DND-41 (cell line): ENCODE results near the gene ACO2.
A peak's percentile ranks its signal among the peaks of the same experiment; 100 is the strongest.

Source experiments
- ATAC-seq: fragments of 200-7000 bp; cut with Tn5 transposase; 3 replicates; pipeline ENCODE4 v1.9.1; 2021; ENCODE audit warnings: low read depth; ENCODE audit not compliant: insufficient read depth
- DNase-seq: peaks from one replicate; pipeline ENCODE4 v3.0.0-alpha.2; 2020
- H2AFZ ChIP-seq: 2 replicates; pipeline ENCODE4 v1.6.0; 2012; ENCODE audit warnings: low read depth, low read length
- H3K27ac ChIP-seq: 2 replicates; pipeline ENCODE4 v1.5.1; 2012; ENCODE audit warnings: low read length, inconsistent platforms
- H3K27me3 ChIP-seq: fragments of 200-600 bp; sonication (generic); 2 replicates; pipeline ENCODE4 v1.6.0; 2012; ENCODE audit warnings: low read length, mild to moderate bottlenecking, inconsistent platforms; ENCODE audit not compliant: insufficient read depth, poor library complexity
- H3K36me3 ChIP-seq: 2 replicates; pipeline ENCODE4 v1.5.1; 2012; ENCODE audit warnings: low read length, inconsistent platforms; ENCODE audit not compliant: insufficient read depth
- H3K4me1 ChIP-seq: 2 replicates; pipeline ENCODE4 v1.5.1; 2012; ENCODE audit warnings: mild to moderate bottlenecking, low read length; ENCODE audit not compliant: insufficient read depth
- H3K4me2 ChIP-seq: 2 replicates; pipeline ENCODE4 v1.6.0; 2012; ENCODE audit warnings: mild to moderate bottlenecking, moderate library complexity, low read length, inconsistent platforms; ENCODE audit not compliant: insufficient read depth
- H3K4me3 ChIP-seq, 2 experiments: fragments of 200-600 bp in 1 of 2; shearing (Covaris generic) in 1 of 2; 2 replicates each; pipeline ENCODE4 v1.5.1; 2012 to 2016; ENCODE audit warnings: inconsistent platforms in 2 of 2, low read length in 2 of 2, mild to moderate bottlenecking in 2 of 2, low read depth in 1 of 2, moderate library complexity in 1 of 2
- H3K79me2 ChIP-seq: 2 replicates; pipeline ENCODE4 v1.6.0; 2012; ENCODE audit warnings: low read length, inconsistent platforms; ENCODE audit not compliant: insufficient read depth
- H3K9ac ChIP-seq: 2 replicates; pipeline ENCODE4 v1.6.0; 2012; ENCODE audit warnings: low read depth, mild to moderate bottlenecking, inconsistent platforms, low read length, moderate library complexity
- H3K9me3 ChIP-seq: 2 replicates; pipeline ENCODE4 v1.5.1; 2012; ENCODE audit warnings: low read length, moderate library complexity, mild to moderate bottlenecking, inconsistent platforms; ENCODE audit not compliant: insufficient read depth, severe bottlenecking
- H4K20me1 ChIP-seq: 2 replicates; pipeline ENCODE4 v1.6.0; 2012; ENCODE audit warnings: low read length; ENCODE audit not compliant: insufficient read depth
- EZH2 ChIP-seq: IDR thresholded peaks from 3 replicates; pipeline ENCODE4 v1.6.1; 2012; ENCODE audit warnings: borderline replicate concordance, low read depth, mild to moderate bottlenecking, moderate library complexity, low read length, inconsistent platforms; ENCODE audit not compliant: severe bottlenecking
- TF ChIP-seq, protein P1 (sequence below): IDR thresholded peaks from 2 replicates; pipeline ENCODE4 v1.5.1; 2012; ENCODE audit warnings: borderline replicate concordance, low read length, moderate library complexity, mild to moderate bottlenecking; ENCODE audit not compliant: poor library complexity, severe bottlenecking; ENCODE audit errors: extremely low read depth

ACO2 gene

DNA sequence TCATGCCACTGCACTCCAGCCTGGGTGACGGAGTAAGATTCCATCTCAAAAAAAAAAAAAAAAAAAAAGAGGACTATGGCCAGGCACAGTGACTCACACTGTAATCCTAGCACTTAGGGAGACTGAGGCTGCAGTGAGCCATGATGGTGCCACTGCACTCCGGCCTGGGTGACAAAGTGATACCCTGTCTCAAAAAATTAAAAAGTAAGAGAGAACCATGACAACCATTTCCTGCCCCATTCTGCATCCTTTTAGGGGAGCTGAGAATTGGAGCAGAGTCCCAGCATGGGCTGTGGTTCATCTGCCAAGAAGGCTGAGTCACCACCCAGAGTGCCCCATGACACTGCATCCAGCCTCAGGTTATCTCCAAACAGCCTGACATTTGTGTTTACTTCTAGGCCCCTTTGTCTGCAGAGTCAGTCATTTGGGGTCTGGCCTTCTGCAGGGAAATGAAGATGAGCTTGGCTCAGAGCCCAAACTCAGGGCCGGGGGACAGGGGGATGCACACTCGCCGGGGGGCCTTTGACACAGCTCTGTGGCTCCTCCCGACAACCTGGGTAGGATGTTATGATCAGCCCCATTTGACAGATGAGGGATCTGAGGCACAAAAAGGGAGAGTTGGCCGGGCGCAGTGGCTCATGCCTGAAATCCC, 96.6 kb downstream of the ACO2 start:
- DNase-seq (peak; percentile 18), ATAC-seq (peak; percentile 69)
- no peaks in the 10 kb centered on the region for H3K4me1 ChIP-seq
- H3K9me3 ChIP-seq, result no peaks in the 10 kb centered on the region
- H3K4me3 ChIP-seq, result no peak overlapping the region
- no peak overlapping the region for H2AFZ ChIP-seq
- H3K9ac ChIP-seq, result no peak overlapping the region
- H3K4me2 ChIP-seq, result no peak overlapping the region
- no peaks in the 10 kb centered on the region for H3K36me3 ChIP-seq
- no peak overlapping the region for H3K27ac ChIP-seq
- 0 out of 2 replicates have a peak, but pooled peaks cover 3% of the 10 kb centered on the region for H4K20me1 ChIP-seq
- TF ChIP-seq, protein P1, sequence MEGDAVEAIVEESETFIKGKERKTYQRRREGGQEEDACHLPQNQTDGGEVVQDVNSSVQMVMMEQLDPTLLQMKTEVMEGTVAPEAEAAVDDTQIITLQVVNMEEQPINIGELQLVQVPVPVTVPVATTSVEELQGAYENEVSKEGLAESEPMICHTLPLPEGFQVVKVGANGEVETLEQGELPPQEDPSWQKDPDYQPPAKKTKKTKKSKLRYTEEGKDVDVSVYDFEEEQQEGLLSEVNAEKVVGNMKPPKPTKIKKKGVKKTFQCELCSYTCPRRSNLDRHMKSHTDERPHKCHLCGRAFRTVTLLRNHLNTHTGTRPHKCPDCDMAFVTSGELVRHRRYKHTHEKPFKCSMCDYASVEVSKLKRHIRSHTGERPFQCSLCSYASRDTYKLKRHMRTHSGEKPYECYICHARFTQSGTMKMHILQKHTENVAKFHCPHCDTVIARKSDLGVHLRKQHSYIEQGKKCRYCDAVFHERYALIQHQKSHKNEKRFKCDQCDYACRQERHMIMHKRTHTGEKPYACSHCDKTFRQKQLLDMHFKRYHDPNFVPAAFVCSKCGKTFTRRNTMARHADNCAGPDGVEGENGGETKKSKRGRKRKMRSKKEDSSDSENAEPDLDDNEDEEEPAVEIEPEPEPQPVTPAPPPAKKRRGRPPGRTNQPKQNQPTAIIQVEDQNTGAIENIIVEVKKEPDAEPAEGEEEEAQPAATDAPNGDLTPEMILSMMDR, result no peak
- no peak for TF ChIP-seq EZH2
- H3K79me2 ChIP-seq, result no peaks in the 10 kb centered on the region
- H3K27me3 ChIP-seq, result peaks cover 13% of the 10 kb centered on the region

DNA sequence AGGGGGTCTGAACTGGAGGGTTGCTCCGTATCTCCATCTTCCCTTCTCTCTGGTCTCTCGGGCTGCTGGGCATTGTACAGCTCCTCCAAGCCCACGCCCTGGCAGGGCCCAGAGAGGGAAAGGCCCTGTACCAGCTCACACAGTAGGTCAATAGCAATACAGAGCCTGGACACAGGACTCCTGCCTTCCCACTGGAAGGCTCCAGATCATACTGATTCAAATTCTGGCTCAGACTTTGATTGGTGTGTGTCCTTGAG, 98.5 kb downstream of the ACO2 start:
- Histone ChIP-seq H3K4me2 (no peak overlapping the region), H3K27ac (no peak overlapping the region), H3K79me2 (no peaks in the 10 kb centered on the region), H3K9ac (no peak overlapping the region), H3K36me3 (no peaks in the 10 kb centered on the region), H3K9me3 (no peaks in the 10 kb centered on the region), H2AFZ (no peak overlapping the region), H4K20me1 (no peaks in the 10 kb centered on the region), H3K4me1 (no peaks in the 10 kb centered on the region), H3K27me3 (no peaks in the 10 kb centered on the region), H3K4me3 (no peak overlapping the region)
- TF ChIP-seq, protein P1, result no peak
- TF ChIP-seq EZH2, result no peak
- DNase-seq (no peak), ATAC-seq (no peak)

DNA sequence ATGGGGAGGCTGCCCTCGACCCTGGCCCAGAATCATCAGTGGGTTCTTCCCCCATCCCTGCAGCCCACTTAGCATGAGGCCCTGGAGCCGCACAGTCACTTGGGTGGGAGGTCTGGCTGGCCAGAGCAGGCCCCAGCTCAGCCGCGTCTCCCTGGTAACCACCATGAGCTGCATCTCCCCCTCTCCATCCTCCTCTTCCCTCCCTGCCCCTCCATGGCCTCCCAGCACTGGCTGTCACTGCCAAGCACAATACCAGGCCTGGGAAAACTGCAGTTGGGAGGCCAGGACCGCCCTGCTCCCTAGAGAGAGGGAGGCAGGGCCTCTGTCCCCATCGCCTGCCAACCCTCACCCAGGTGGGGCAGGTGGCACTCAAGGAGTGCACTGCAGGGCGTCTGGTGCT, 99.9 kb downstream of the ACO2 start:
- no peak overlapping the region for H3K9ac ChIP-seq
- no peaks in the 10 kb centered on the region for H3K79me2 ChIP-seq
- no peak for TF ChIP-seq EZH2
- TF ChIP-seq, protein P1, result no peak
- H3K36me3 ChIP-seq, result no peaks in the 10 kb centered on the region
- no peaks in the 10 kb centered on the region for H4K20me1 ChIP-seq
- H3K9me3 ChIP-seq, result no peaks in the 10 kb centered on the region
- DNase-seq (no peak), ATAC-seq (no peak)
- H3K4me3 ChIP-seq, result no peak overlapping the region
- H3K27ac ChIP-seq, result no peak overlapping the region
- H3K4me2 ChIP-seq, result no peak overlapping the region
- H3K27me3 ChIP-seq, result no peaks in the 10 kb centered on the region
- no peak overlapping the region for H2AFZ ChIP-seq
- H3K4me1 ChIP-seq, result no peaks in the 10 kb centered on the region

DNA sequence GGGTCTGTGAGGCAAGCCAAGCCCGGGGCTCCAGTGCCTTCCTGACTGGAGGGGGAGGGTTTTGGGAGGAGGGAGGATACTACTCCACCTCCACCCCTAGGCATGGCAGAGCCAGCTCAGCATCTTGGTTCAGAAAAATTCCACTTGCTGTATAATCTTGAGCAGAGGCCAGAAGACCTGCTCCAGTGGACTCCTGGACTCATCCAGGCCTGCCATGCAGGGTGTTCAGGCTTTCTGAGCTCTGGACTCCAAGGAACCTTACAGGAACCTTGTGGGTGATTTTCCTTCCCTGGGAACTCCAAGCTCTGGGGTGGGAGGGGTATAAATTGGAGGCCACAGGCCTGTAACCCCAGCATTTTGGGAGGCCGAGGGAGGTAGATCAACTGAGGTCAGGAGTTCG, 101.3 kb downstream of the ACO2 start:
- ATAC-seq (no peak), DNase-seq (no peak)
- Histone ChIP-seq H3K4me1 (no peaks in the 10 kb centered on the region), H2AFZ (no peak overlapping the region), H3K4me3 (no peak overlapping the region), H3K79me2 (no peaks in the 10 kb centered on the region), H3K9me3 (no peaks in the 10 kb centered on the region), H4K20me1 (no peaks in the 10 kb centered on the region), H3K27ac (no peak overlapping the region), H3K4me2 (no peak overlapping the region), H3K36me3 (no peaks in the 10 kb centered on the region), H3K27me3 (no peaks in the 10 kb centered on the region), H3K9ac (no peak overlapping the region)
- no peak for TF ChIP-seq EZH2
- TF ChIP-seq, protein P1, result no peak
